Measurements from ENCODE around the gene TMOD1.

DNA sequence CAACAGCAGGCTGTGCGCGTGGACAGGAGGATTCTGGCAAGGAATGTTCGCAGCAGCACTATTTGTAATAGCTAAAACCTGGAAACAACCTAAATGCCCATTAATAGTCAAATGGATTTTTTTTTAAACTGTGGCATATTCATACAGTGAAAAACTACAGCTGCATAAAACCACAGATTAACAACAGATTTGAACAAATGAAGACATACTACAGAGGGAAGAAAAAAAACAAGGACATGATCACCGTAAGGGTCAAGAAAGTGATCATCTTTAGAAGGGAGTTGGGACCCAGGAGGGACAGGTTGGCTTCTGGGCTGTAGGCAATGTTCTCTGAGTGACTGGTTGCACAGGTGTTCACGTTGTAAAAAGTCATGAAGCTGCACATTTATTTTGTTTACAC lies 1.2 kb upstream of the TMOD1 start:
- TF ChIP-seq, protein P1, sequence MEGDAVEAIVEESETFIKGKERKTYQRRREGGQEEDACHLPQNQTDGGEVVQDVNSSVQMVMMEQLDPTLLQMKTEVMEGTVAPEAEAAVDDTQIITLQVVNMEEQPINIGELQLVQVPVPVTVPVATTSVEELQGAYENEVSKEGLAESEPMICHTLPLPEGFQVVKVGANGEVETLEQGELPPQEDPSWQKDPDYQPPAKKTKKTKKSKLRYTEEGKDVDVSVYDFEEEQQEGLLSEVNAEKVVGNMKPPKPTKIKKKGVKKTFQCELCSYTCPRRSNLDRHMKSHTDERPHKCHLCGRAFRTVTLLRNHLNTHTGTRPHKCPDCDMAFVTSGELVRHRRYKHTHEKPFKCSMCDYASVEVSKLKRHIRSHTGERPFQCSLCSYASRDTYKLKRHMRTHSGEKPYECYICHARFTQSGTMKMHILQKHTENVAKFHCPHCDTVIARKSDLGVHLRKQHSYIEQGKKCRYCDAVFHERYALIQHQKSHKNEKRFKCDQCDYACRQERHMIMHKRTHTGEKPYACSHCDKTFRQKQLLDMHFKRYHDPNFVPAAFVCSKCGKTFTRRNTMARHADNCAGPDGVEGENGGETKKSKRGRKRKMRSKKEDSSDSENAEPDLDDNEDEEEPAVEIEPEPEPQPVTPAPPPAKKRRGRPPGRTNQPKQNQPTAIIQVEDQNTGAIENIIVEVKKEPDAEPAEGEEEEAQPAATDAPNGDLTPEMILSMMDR (conservative IDR thresholded peaks at IDR 0.05; ENCODE audit: low read depth, low read length) = no peak
- no peak for TF ChIP-seq EZH2 (IDR thresholded peaks at IDR 0.05; ENCODE audit: low read length, unreplicated experiment)
